OCI-LY7 (cell line): ENCODE data around the gene NUTM2F. TPM values are rescaled to one million over a fixed set of nuclear protein-coding genes. Genes with fewer than 3 reads are reported as not detected.
"Not testable (repeated sequence)": the region's sequence is repeated elsewhere in the genome, so short reads cannot be mapped to it uniquely, and the experiment has no call there.

ENCODE experiments used
- BruUV-seq: library from RNA; stranded (reverse); fragments of 400-500 nt; replicated peaks from 2 replicates; lab custom pipeline; 2021; lab: Mats Ljungman, UMichigan
- CTCF ChIA-PET: fragments of 300-600 bp; sonication (Branson Sonifier 250); formaldehyde crosslinking; loops from one replicate; lab custom pipeline; 2022; ENCODE audit warnings: antibody characterized with exemption; ENCODE audit not compliant: unreplicated experiment; lab: Charles Lee
- POLR2A ChIA-PET: fragments of 300-600 bp; sonication (Branson Sonifier 250); formaldehyde crosslinking; loops from one replicate; lab custom pipeline; 2022; ENCODE audit warnings: antibody characterized with exemption; lab: Charles Lee
- DNase-seq: peaks from one replicate; pipeline ENCODE4 v3.0.0-alpha.2; 2015; ENCODE audit warnings: low spot score
- H2AFZ ChIP-seq: fragments of 200-600 bp; sonication (generic), shearing (Covaris generic); 2 replicates; pipeline ENCODE4 v1.6.1; 2014; ENCODE audit warnings: mild to moderate bottlenecking, antibody characterized with exemption, low read length, moderate library complexity
- H3K27ac ChIP-seq: fragments of 200-600 bp; sonication (generic); 2 replicates; pipeline ENCODE4 v1.5.1; 2014; ENCODE audit warnings: mixed run types, low read depth, mild to moderate bottlenecking, moderate library complexity, low read length, inconsistent platforms; ENCODE audit not compliant: poor library complexity, severe bottlenecking
- H3K36me3 ChIP-seq: fragments of 200-600 bp; sonication (generic); 2 replicates; pipeline ENCODE4 v1.6.1; 2014; ENCODE audit warnings: mild to moderate bottlenecking, antibody characterized with exemption, low read length, moderate library complexity, mixed read lengths; ENCODE audit not compliant: insufficient read depth
- H3K4me1 ChIP-seq: fragments of 200-600 bp; sonication (generic); 2 replicates; pipeline ENCODE4 v1.5.1; 2014; ENCODE audit warnings: mild to moderate bottlenecking, low read length; ENCODE audit not compliant: insufficient read depth, poor library complexity, severe bottlenecking
- H3K4me2 ChIP-seq: fragments of 200-600 bp; sonication (generic); 2 replicates; pipeline ENCODE4 v1.6.1; 2014; ENCODE audit warnings: mild to moderate bottlenecking, low read length
- H3K4me3 ChIP-seq: fragments of 200-600 bp; sonication (generic); 2 replicates; pipeline ENCODE4 v1.5.1; 2014; ENCODE audit warnings: mild to moderate bottlenecking, low read depth, low read length; ENCODE audit not compliant: poor library complexity, severe bottlenecking
- H3K79me2 ChIP-seq: fragments of 200-600 bp; sonication (generic); 2 replicates; pipeline ENCODE4 v1.6.1; 2016; ENCODE audit warnings: low read depth, mild to moderate bottlenecking, low read length, moderate library complexity, mixed read lengths; ENCODE audit not compliant: insufficient read depth
- H3K9me2 ChIP-seq: fragments of 200-600 bp; sonication (generic); 2 replicates; pipeline ENCODE4 v1.6.1; 2016; ENCODE audit warnings: mild to moderate bottlenecking, low read length, mixed read lengths; ENCODE audit not compliant: insufficient read depth
- H3K9me3 ChIP-seq: fragments of 200-600 bp; sonication (generic); 2 replicates; pipeline ENCODE4 v1.6.1; 2014; ENCODE audit warnings: mild to moderate bottlenecking, mixed run types, low read length, mixed read lengths
- H4K20me1 ChIP-seq: fragments of 200-600 bp; sonication (generic); 2 replicates; pipeline ENCODE4 v1.6.1; 2014; ENCODE audit warnings: mild to moderate bottlenecking, antibody characterized with exemption, low read length, moderate library complexity, mixed read lengths; ENCODE audit not compliant: insufficient read depth
- CTCF ChIP-seq: fragments of 200-600 bp; sonication (generic); conservative IDR thresholded peaks from 2 replicates; pipeline ENCODE4 v1.5.1; 2014; ENCODE audit warnings: mild to moderate bottlenecking, antibody characterized with exemption, low read length, moderate library complexity, mixed read lengths
- EZH2phosphoT487 ChIP-seq: fragments of 200-600 bp; sonication (generic); IDR thresholded peaks from 2 replicates; pipeline ENCODE4 v1.6.1; 2018; ENCODE audit warnings: low read depth, borderline replicate concordance, mild to moderate bottlenecking, mixed run types, antibody characterized with exemption, low read length, moderate library complexity, mixed read lengths
- intact Hi-C: fragments of 100-400 bp; cut with micrococcal nuclease; formaldehyde crosslinking; loops from one replicate; pipeline ENCODE4 v1.10.0; 2022; ENCODE audit not compliant: unreplicated experiment
- total RNA-seq, 2 experiments: library from RNA; depleted of rRNA in 1 of 2; stranded (reverse); fragments of >200 nt in 1 of 2; shearing (Covaris generic) in 1 of 2; gene quantifications; 2 replicates each; pipeline ENCODE4 v1.2.3, GENCODE V29; 2014 to 2022

The NUTM2F gene
- total RNA-seq, 2 experiments from 2014 or later: 0.06 TPM; not detected in 1

- ChIA-PET POLR2A (interaction anchor here (0.6 kb wide), 1 partner anchor 790 kb away, joined by 3 read pairs; no protein-coding TSS in a partner anchor), CTCF (no interaction called here)
- Histone ChIP-seq H2AFZ (no peak overlapping the region), H4K20me1 (no peaks in the 10 kb centered on the region), H3K27ac (no peak overlapping the region), H3K36me3 (peaks cover 36% of the 10 kb centered on the region), H3K79me2 (no peaks in the 10 kb centered on the region), H3K4me2 (no peak overlapping the region), H3K9me2 (no peaks in the 10 kb centered on the region), H3K4me3 (no peak overlapping the region), H3K4me1 (no peaks in the 10 kb centered on the region), H3K9me3 (peaks cover 10% of the 10 kb centered on the region; the same call in 1 of the 2 replicates)
- BruUV-seq: no TSS peak
- TF ChIP-seq EZH2phosphoT487: no peak
- no peak for TF ChIP-seq CTCF
- no peak for DNase-seq
- intact Hi-C loops: no loop called here
These were observed 50.4 kb downstream of the NUTM2F start for GRCh38 chr9:94277885-94278536.

GRCh38 chr9:94277029-94277428 is 51.4 kb downstream of the NUTM2F start:
- BruUV-seq, CTCF ChIA-PET: not testable (repeated sequence)

GRCh38 chr9:94270009-94270408 is 58.4 kb downstream of the NUTM2F start:
- ChIA-PET POLR2A (no interaction called here), CTCF (no interaction called here)
- intact Hi-C loops: no loop called here
- TF ChIP-seq EZH2phosphoT487 (no peak), CTCF (no peak)
- no peak for DNase-seq
- H2AFZ ChIP-seq: no peak overlapping the region
- BruUV-seq: no TSS peak
- H3K4me3 ChIP-seq: no peak overlapping the region
- no peaks in the 10 kb centered on the region for H3K79me2 ChIP-seq
- no peaks in the 10 kb centered on the region for H3K4me1 ChIP-seq
- H3K9me2 ChIP-seq: no peaks in the 10 kb centered on the region
- H3K9me3 ChIP-seq: peaks cover 24% of the 10 kb centered on the region
- H3K27ac ChIP-seq: no peak overlapping the region
- H3K36me3 ChIP-seq: peaks cover 20% of the 10 kb centered on the region
- no peak overlapping the region for H3K4me2 ChIP-seq
- no peaks in the 10 kb centered on the region for H4K20me1 ChIP-seq

More at GRCh38 chr9:94277029-94277428, 51.4 kb downstream of the NUTM2F start:
- POLR2A ChIA-PET, H3K4me3 ChIP-seq, H3K4me1 ChIP-seq, H3K79me2 ChIP-seq, H2AFZ ChIP-seq, H4K20me1 ChIP-seq, H3K4me2 ChIP-seq, intact Hi-C loops, DNase-seq, H3K9me2 ChIP-seq, H3K27ac ChIP-seq: not testable (repeated sequence)
- Histone ChIP-seq H3K9me3 (peaks cover 10% of the 10 kb centered on the region; the same call in 1 of the 2 replicates), H3K36me3 (peaks cover 32% of the 10 kb centered on the region)
